A172 (cell line): Measurements from ENCODE around the gene BEAN1. TPM values are rescaled to one million over a fixed set of nuclear protein-coding genes. Genes with fewer than 3 reads are reported as not detected.

Source experiments
- DNase-seq: peaks from one replicate; pipeline ENCODE4 v3.0.0-alpha.2; 2015; ENCODE audit warnings: low spot score
- total RNA-seq: library from RNA; depleted of rRNA; stranded (reverse); fragments of >200 nt; shearing (Covaris generic); gene quantifications from 2 replicates; pipeline ENCODE4 v1.2.3, GENCODE V29; 2014

The BEAN1 gene
- total RNA-seq, 1 experiment from 2014 or later, result 0.91 TPM

DNA sequence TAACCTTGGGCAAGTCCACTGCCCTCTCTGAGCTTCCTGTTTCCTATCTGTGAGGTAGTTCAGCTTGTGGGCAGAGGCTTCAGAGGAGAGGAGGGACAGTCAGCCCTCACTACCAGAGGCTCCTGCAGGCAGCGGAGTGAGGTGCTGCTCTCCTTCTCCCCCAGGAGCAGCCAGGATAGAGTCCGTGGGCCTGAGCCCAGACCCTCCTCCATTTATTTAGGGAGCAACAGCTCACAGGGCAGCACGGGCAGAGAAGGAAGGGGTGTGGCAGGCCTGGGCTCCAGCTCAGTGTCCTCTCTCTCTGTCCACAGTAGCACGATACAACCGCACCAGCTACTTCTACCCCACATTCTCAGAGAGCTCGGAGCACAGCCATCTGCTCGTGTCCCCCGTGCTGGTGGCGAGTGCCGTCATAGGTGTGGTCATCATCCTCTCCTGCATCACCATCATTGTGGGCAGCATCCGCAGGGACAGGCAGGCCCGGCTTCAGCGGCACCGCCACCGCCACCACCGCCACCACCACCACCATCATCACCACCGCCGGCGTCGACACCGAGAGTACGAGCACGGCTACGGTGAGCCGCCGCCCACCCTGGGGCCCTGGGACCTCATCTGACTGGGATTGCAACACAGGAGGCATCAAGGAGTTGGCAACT is 42.3 kb downstream of the BEAN1 start:
- no peak for DNase-seq

DNA sequence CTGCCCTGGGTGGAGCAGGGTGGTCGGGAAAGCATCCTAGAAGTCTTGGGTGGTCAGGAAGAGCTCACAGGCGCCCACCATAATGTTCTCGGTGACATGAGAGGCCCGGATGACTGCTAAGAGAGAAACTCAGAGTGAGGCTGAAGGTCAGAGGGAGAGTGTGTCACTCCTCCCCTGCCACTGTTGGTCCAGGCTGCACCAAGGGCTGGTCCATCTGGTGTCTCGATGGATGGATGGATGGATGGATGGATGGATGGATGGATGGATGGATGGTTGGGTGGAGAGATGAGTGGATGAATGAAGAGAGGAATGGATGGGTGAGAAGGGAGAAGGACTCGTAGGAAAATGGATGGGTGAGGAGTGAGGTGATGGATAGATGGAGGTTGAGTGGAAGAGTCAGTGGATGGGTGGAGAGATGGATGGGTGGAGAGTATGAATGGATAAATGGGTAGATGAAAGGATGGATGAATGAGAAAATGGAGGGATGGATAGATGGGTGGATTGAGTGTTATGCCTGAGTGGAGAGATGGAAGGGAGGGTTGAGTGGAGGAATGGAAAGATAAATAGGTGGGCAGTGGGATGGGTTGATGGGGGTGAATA is 43.0 kb downstream of the BEAN1 start:
- no peak for DNase-seq

- no peak for DNase-seq
Observed at GRCh38 chr16:66470556-66470955, 43.5 kb downstream of the BEAN1 start.

- DNase-seq, result no peak
Observed at GRCh38 chr16:66471264-66471663, 44.2 kb downstream of the BEAN1 start.

GRCh38 chr16:66471716-66472393 is 44.8 kb downstream of the BEAN1 start:
- DNase-seq, result no peak

- no peak for DNase-seq
Observed at GRCh38 chr16:66473051-66473571, 46.0 kb downstream of the BEAN1 start.

DNA sequence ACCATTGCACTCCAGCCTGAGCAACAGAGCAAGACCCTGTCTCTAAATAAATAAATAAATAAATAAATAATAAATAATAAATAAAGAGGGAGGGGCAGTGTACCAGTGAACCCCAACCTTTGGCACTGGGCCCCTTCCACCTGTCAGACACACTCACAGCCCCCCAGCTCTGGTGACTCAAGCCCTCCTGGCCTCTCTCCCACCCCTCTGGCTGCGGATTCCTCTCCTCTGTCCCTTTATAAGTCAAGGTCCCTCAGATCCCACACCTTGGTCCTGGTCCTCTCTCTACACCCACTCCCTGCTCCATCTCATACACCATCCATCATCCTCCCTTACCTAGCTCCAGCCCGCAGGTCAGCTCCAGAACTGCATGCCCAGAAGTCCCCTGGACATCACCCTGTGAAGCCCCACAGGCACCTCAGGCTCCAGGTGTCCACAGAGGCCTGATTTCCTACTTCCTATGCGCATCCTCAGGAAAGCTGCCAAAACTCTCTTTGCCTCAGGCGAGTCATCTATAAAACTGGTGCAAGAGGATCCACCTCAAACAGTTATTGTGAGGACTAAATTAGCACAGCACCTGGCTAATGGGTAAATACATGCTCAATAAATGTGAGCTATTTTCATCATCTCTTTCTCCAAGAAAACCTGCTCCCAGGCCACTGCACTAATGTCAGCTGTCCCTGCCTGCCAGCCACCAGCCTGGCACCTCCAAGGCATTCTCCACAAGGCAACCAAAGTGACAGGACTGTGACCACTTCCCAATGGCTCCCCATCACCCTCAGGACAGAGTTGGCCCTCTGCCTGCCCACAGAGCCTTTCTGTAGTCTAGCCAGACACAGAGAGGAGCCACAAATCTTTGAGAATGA is 46.8 kb downstream of the BEAN1 start:
- peak; percentile 43 for DNase-seq

DNA sequence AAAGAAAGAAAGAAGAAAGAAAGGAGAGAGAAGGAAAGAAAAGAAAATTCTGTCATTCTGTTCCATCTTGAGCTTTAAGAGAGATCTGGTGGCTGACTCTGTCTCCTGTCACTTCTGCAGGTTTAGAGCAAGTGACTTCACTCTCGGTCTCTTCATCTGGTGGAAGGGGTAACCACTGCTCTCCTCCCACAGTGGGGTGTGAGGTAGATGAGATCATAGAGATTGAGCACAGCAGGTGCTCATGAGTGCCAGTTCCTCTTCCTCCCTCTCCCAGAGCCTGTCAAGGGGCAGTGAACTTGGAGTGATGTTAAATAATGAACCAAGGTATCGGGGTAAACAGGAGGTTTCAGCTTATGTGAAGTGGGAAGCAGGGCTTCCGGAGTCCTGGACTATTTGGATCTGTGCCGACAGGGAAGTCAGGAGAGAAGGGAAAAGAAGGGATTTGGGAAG is 47.7 kb downstream of the BEAN1 start:
- peak; percentile 61 for DNase-seq

- no peak for DNase-seq
Observed at GRCh38 chr16:66475232-66475631, 48.1 kb downstream of the BEAN1 start.

DNA sequence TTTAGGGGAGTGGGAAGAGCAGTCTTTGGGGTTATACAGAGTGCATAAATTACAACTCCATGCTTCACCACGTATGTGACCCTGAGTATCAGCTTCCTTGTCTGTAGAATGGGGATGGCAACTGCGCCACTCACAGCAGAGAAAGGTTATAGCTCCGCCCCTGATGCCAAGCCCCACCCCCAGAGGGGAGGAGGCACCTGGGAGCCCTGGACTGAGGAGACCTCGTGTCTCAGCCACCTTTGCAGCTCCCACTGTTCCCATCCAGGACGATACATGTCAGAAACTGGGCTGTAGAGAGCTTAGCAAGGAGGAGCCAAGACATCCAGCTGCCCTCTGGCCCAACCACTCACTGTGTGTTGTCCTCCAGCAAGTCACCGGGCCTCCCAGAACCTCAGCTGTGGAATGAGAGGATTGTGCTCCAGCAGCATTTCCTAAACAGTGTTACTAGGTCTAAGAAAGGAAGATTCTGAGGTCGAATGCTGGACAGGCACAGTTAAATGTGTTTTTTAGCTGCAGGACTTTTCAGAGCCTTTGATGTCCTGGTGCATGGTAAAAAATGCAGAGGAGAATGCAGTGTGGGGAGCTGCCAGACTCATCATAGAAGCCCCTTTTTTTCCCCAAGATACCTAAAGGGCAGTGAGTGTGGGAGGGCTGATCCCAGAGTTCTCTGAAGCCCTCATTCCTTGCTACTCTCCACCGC is 49.4 kb downstream of the BEAN1 start:
- DNase-seq, result peak; percentile 22

GRCh38 chr16:66477028-66477515 is 50.0 kb downstream of the BEAN1 start:
- no peak for DNase-seq

- peak; percentile 60 for DNase-seq
Observed at GRCh38 chr16:66478733-66479511, 51.8 kb downstream of the BEAN1 start.

- no peak for DNase-seq
Observed at GRCh38 chr16:66479661-66480264, 52.7 kb downstream of the BEAN1 start.

- DNase-seq, result no peak
Observed at GRCh38 chr16:66480265-66481080, 53.4 kb downstream of the BEAN1 start.

GRCh38 chr16:66481081-66481942 is 54.2 kb downstream of the BEAN1 start:
- DNase-seq, result no peak

DNA sequence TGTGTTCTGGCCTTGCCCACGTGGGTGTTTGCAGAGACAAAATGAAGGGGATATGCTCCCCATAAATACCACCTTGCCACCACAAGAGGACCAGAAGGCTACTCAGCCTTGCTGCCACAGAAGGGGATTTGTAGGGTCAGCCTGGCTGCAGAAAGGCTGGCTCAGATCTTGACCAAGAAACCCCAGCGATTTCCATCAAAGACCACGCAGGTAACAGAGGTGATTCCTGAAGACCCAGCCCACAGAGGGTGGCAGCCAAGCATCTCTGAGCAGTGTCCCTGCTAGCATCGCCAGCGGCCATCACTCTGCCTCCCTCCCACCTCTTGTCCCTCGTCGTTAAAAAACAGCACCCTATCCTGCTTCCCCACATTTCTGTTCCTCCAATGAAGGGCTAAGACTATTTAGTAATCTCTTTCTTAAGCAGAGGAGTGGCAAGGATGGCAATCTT is 54.9 kb downstream of the BEAN1 start:
- no peak for DNase-seq

GRCh38 chr16:66483689-66484452 is 56.8 kb downstream of the BEAN1 start:
- DNase-seq, result peak; percentile 63
